ENCODE data around the gene SLC4A5. TPM values are rescaled to one million over a fixed set of nuclear protein-coding genes. Genes with fewer than 3 reads are reported as not detected.

SLC4A5 gene
- total RNA-seq, 1 donor from 2014 or later: 7.2 TPM

- no peak for DNase-seq (ENCODE audit: low spot score)
Measured at GRCh38 chr2:74267068-74267467, 76.1 kb downstream of the SLC4A5 start.

- DNase-seq (ENCODE audit: low spot score): no peak
Measured at GRCh38 chr2:74264281-74264680, 78.9 kb downstream of the SLC4A5 start.

- no peak for DNase-seq (ENCODE audit: low spot score)
Measured at GRCh38 chr2:74262681-74263080, 80.5 kb downstream of the SLC4A5 start.

DNA sequence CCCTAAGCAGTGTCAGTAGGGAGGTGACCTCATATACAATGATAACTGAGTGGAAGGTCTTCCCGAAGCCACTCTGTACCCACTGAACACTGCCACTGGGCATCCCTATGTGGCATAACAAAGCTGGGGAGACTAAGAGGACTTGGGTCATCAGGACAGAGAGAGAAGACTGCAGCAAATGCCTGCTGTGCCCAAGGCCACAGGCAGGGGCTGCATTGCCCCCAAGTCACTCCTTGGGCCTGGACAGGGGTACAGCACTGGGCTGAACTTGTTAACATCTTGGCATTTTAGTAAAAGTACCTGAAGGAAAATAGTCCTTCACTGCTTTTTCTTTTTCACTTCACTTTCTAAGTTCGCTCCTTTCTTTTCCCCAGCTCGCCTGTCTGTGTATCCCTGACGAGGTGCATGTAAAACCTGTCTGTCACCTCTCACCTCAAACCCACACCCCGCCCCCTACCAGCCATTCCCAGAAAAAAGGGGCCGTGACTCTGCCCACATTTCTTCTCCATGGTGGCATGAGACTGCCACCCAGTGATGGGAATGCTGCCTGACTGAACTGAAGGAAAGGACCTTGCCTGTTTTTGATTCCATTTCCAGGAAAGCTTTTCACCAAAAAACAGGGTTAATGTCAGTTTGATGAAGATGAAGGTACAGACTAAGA, 81.9 kb downstream of the SLC4A5 start:
- DNase-seq (ENCODE audit: low spot score): peak; percentile 55

GRCh38 chr2:74260495-74260894, 82.7 kb downstream of the SLC4A5 start:
- DNase-seq (ENCODE audit: low spot score): no peak

- DNase-seq (ENCODE audit: low spot score): no peak
Measured at GRCh38 chr2:74259733-74260132, 83.5 kb downstream of the SLC4A5 start.

DNA sequence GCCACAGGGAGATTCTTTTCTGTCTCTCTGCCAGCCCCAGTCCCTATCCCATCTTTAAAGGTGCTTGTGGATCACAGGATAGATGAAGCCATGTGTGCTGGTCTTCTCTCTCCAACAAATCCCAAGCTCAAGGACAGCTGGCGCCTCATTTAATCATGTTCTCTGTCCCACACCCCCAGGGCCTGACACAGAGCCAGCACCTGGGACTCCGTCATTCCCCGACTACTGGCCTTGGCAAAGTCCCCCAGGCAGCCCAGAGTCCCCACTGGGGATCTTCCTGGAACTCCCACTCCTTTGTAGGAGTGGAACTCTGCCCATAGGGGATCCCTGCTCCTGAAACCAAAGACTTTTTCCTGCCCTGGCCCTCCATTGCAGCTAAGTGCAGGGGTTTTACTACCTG, 84.0 kb downstream of the SLC4A5 start:
- DNase-seq (ENCODE audit: low spot score): no peak

GRCh38 chr2:74255660-74256213, 87.5 kb downstream of the SLC4A5 start:
- DNase-seq (ENCODE audit: low spot score): no peak

- DNase-seq (ENCODE audit: low spot score): no peak
Measured at GRCh38 chr2:74253971-74254310, 89.3 kb downstream of the SLC4A5 start.

DNA sequence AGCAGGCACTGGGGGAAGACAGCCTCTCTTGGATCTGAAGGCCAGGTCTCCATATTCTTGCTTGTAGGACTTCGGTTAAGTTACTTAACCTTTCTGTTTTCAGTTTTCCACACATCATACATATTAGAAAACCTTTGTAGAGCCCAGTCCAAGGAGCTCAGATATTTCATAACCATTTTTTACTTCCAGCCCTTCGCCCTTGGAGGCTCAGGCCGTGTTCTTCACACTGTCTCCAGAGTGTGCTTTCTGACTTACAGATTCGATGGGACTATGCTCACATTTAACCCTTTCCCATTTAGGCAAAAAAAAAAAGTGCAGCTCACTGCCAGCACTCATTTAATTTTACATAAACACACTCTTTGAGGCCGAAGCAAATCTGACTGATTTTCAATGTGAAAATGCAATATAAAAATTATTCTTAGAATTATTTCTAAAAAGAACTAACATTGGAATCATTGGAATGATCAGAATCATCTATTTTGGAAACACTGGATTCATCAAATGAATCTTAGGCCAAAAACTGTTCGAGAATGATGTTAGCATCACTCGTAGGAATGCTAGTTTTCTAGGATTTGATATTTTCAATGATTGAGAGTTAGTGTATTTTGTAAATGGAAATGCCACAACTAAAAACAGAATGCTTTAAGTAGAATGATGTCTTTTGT, 89.8 kb downstream of the SLC4A5 start:
- no peak for DNase-seq (ENCODE audit: low spot score)

- no peak for DNase-seq (ENCODE audit: low spot score)
Measured at GRCh38 chr2:74252862-74253261, 90.4 kb downstream of the SLC4A5 start.

DNA sequence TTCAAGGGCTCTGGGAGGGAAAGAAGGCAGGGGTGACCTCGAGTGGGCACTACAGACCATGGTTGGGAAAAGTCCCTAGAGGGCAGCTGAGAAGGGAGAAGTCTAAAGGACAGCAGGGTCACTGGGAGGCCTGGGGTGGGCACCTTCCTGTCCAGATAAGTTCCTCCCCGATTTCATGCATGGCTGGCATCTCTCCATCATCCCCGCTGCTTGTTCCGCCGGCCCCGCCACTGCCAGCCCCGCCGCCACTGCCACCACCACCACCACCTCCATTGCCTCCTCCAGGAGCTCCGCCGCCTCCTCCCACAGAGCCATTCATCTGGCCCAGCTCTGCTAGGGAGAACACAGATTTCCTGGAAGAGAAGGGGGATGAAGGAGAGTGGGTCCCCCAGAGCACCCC, 91.2 kb downstream of the SLC4A5 start:
- DNase-seq (ENCODE audit: low spot score): no peak

GRCh38 chr2:74250189-74250631, 93.0 kb downstream of the SLC4A5 start:
- DNase-seq (ENCODE audit: low spot score): no peak

- no peak for DNase-seq (ENCODE audit: low spot score)
Measured at GRCh38 chr2:74249406-74250122, 93.7 kb downstream of the SLC4A5 start.

- DNase-seq (ENCODE audit: low spot score): no peak
Measured at GRCh38 chr2:74246496-74247195, 96.6 kb downstream of the SLC4A5 start.

DNA sequence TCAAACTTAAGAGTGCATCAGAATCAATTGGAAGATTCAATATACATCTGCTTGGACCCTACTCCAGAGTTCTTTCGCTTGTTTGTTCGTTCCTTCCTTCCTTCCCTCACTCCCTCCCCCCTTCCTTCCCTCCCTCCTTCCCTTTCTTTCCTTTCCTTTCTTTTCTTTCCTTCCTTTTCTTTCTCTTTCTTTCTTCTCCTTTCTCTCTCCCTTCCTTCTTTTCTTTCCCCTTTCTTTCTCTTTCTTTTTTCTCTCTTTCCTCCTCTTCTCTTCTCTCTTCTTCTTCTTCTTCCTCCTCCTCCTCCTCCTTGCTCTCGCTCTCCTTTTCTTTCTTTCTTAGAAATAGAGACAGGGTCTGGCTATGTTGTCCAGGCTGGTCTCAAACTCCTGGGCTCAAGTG, 98.9 kb downstream of the SLC4A5 start:
- DNase-seq (ENCODE audit: low spot score): no peak

GRCh38 chr2:74242354-74243071, 100.7 kb downstream of the SLC4A5 start:
- no peak for DNase-seq (ENCODE audit: low spot score)

GRCh38 chr2:74239346-74239745, 103.9 kb downstream of the SLC4A5 start:
- no peak for DNase-seq (ENCODE audit: low spot score)

DNA sequence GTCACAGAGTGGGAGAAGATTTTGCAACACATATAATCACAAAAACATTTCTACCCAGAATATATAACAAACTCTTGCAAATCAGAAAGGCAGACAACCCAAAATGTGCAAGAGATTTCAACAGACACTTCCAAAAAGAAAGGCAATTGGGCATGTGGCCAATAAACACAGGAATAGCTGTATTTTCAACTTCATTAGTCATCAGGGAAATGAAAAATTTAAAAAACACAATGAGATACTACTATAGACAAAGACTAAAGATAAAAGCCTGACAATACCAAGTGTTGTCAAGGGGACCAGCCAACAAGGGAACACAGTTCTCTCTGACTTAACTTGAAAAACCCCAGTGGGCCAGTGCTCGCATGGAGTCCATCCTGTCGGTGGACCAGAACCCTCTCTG, 104.3 kb downstream of the SLC4A5 start:
- no peak for DNase-seq (ENCODE audit: low spot score)

GRCh38 chr2:74235041-74235440, 108.2 kb downstream of the SLC4A5 start:
- DNase-seq (ENCODE audit: low spot score): no peak

DNA sequence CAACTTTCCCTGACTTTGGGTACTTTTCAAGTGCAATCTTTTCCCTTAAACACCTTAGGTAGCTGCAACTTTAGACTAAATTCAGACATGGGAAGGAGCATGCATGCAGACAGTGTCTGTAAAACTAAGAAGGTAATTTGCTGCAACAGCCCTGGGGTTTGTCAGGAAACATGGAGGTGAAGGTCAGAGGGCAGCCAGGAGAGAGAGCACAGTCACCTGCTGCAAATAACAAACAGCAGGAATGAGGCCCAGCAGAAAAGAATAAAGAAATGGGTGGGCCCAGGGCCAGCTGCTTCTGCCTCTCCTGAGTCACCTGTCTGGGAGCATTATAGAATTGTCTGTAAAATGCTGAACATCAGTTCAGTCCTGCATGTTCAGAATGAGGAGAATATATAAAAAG, 109.6 kb downstream of the SLC4A5 start:
- no peak for DNase-seq (ENCODE audit: low spot score)

GRCh38 chr2:74232426-74232825, 110.8 kb downstream of the SLC4A5 start:
- no peak for DNase-seq (ENCODE audit: low spot score)
